ENCODE measurements around the gene LAMB2. TPM values are rescaled to one million over a fixed set of nuclear protein-coding genes. Genes with fewer than 3 reads are reported as not detected.

Gene LAMB2
- total RNA-seq, 1 donor from 2014 or later = 16.6 TPM

- no peak overlapping the region for H3K4me3 Mint-ChIP-seq (ENCODE audit: unreplicated experiment)
- no peak overlapping the region for H3K27ac Mint-ChIP-seq (ENCODE audit: unreplicated experiment)
- H3K27me3 Mint-ChIP-seq (ENCODE audit: unreplicated experiment) = peaks cover 1% of the 10 kb centered on the region
- no peak for DNase-seq
- no peak for TF ChIP-seq CTCF (IDR thresholded peaks at IDR 0.05; ENCODE audit: partially characterized antibody, unreplicated experiment)
- no peaks in the 10 kb centered on the region for H3K4me1 Mint-ChIP-seq (ENCODE audit: low read depth, unreplicated experiment)
- no peaks in the 10 kb centered on the region for H3K36me3 Mint-ChIP-seq (ENCODE audit: unreplicated experiment)
- no peaks in the 10 kb centered on the region for H3K9me3 Mint-ChIP-seq (ENCODE audit: unreplicated experiment)
Observed at GRCh38 chr3:49134471-49135265, 1.8 kb upstream of the LAMB2 start.

GRCh38 chr3:49133226-49133951 is 539 bp upstream of the LAMB2 start:
- no peaks in the 10 kb centered on the region for H3K9me3 Mint-ChIP-seq (ENCODE audit: unreplicated experiment)
- no peaks in the 10 kb centered on the region for H3K4me1 Mint-ChIP-seq (ENCODE audit: low read depth, unreplicated experiment)
- peak overlapping the region; percentile 88 for H3K4me3 Mint-ChIP-seq (ENCODE audit: unreplicated experiment)
- peaks cover 1% of the 10 kb centered on the region for H3K27me3 Mint-ChIP-seq (ENCODE audit: unreplicated experiment)
- peak overlapping the region; percentile 78 for H3K27ac Mint-ChIP-seq (ENCODE audit: unreplicated experiment)
- peak; percentile 84 for DNase-seq
- no peak for TF ChIP-seq CTCF (IDR thresholded peaks at IDR 0.05; ENCODE audit: partially characterized antibody, unreplicated experiment)
- no peaks in the 10 kb centered on the region for H3K36me3 Mint-ChIP-seq (ENCODE audit: unreplicated experiment)

- H3K27ac Mint-ChIP-seq (ENCODE audit: unreplicated experiment) = peak overlapping the region; percentile 2
- peaks cover 1% of the 10 kb centered on the region for H3K27me3 Mint-ChIP-seq (ENCODE audit: unreplicated experiment)
- H3K4me3 Mint-ChIP-seq (ENCODE audit: unreplicated experiment) = peak overlapping the region; percentile 88
- no peaks in the 10 kb centered on the region for H3K4me1 Mint-ChIP-seq (ENCODE audit: low read depth, unreplicated experiment)
- no peak for TF ChIP-seq CTCF (IDR thresholded peaks at IDR 0.05; ENCODE audit: partially characterized antibody, unreplicated experiment)
- no peak for DNase-seq
- no peaks in the 10 kb centered on the region for H3K36me3 Mint-ChIP-seq (ENCODE audit: unreplicated experiment)
- H3K9me3 Mint-ChIP-seq (ENCODE audit: unreplicated experiment) = no peaks in the 10 kb centered on the region
Observed at GRCh38 chr3:49132073-49132436, 795 bp downstream of the LAMB2 start.

GRCh38 chr3:49131576-49131975 is 1.3 kb downstream of the LAMB2 start:
- Mint-ChIP-seq H3K27ac (ENCODE audit: unreplicated experiment) (peak overlapping the region; percentile 2), H3K36me3 (ENCODE audit: unreplicated experiment) (no peaks in the 10 kb centered on the region), H3K4me1 (ENCODE audit: low read depth, unreplicated experiment) (no peaks in the 10 kb centered on the region), H3K27me3 (ENCODE audit: unreplicated experiment) (peaks cover 1% of the 10 kb centered on the region), H3K4me3 (ENCODE audit: unreplicated experiment) (peak overlapping the region; percentile 26), H3K9me3 (ENCODE audit: unreplicated experiment) (peaks cover 2% of the 10 kb centered on the region)
- no peak for TF ChIP-seq CTCF (IDR thresholded peaks at IDR 0.05; ENCODE audit: partially characterized antibody, unreplicated experiment)
- DNase-seq = no peak

DNA sequence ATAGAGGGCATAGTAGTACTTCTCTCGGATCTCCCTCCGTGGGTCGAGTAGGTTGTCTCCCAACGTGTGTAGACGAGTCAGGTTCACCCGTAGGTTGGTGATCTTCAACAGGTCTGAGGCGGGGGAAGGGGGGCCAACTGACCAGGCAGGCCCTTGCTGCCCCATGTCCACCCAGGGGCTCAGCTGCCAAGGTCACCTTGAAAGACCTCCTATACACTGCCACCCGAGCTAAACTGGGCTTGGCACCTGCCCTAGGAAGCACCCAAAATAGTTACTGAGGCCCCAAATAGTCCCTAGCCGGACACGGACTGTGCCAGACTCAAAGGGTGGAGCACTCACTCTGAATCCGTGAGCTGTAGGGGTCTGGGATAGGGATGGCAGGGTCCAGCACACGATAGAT is 1.8 kb downstream of the LAMB2 start:
- DNase-seq = no peak
- Mint-ChIP-seq H3K27ac (ENCODE audit: unreplicated experiment) (no peak overlapping the region), H3K27me3 (ENCODE audit: unreplicated experiment) (peaks cover 1% of the 10 kb centered on the region), H3K9me3 (ENCODE audit: unreplicated experiment) (peaks cover 2% of the 10 kb centered on the region), H3K4me3 (ENCODE audit: unreplicated experiment) (no peak overlapping the region), H3K36me3 (ENCODE audit: unreplicated experiment) (no peaks in the 10 kb centered on the region), H3K4me1 (ENCODE audit: low read depth, unreplicated experiment) (no peaks in the 10 kb centered on the region)
- no peak for TF ChIP-seq CTCF (IDR thresholded peaks at IDR 0.05; ENCODE audit: partially characterized antibody, unreplicated experiment)
